Natural killer cell (primary cell): ENCODE data around the gene TBC1D9B. TPM values are rescaled to one million over a fixed set of nuclear protein-coding genes. Genes with fewer than 3 reads are reported as not detected.

Experiments used
- ATAC-seq, 3 donors: fragments of 150-1000 bp in 2 of 3; fragments of 200-7000 bp in 1 of 3; cut with Tn5 transposase; 1 replicate in 1 of 3; 2 replicates in 2 of 3; pipeline ENCODE4 v1.10.0; 2021; ENCODE audit warnings: mild to moderate bottlenecking in 2 of 3, moderate library complexity in 2 of 3
- DNase-seq, 2 donors: peaks; one replicate each; pipeline versions ENCODE4 v3.0.0 to v3.0.0-alpha.2; 2013 to 2021; ENCODE audit warnings: mixed read lengths in 1 of 2
- H3K27ac ChIP-seq: one replicate; pipeline ENCODE4 v1.5.1; 2013; ENCODE audit warnings: mild to moderate bottlenecking, low read length
- H3K27me3 ChIP-seq: one replicate; pipeline ENCODE4 v1.6.1; 2013; ENCODE audit warnings: low read length; ENCODE audit not compliant: control insufficient read depth, insufficient read depth
- H3K36me3 ChIP-seq: one replicate; pipeline ENCODE4 v1.6.1; 2013; ENCODE audit warnings: low read length; ENCODE audit not compliant: control insufficient read depth, insufficient read depth
- H3K4me1 ChIP-seq: one replicate; pipeline ENCODE4 v1.6.1; 2013; ENCODE audit warnings: low read length; ENCODE audit not compliant: control insufficient read depth, insufficient read depth
- H3K4me3 ChIP-seq: one replicate; pipeline ENCODE4 v1.5.1; 2013; ENCODE audit warnings: low read length
- H3K9me3 ChIP-seq: one replicate; pipeline ENCODE4 v1.6.1; 2013; ENCODE audit warnings: low read length; ENCODE audit not compliant: control insufficient read depth, insufficient read depth
- H3K27ac Mint-ChIP-seq, 2 donors: one replicate each; pipeline ENCODE4 v1.8.0; 2022; ENCODE audit warnings: mild to moderate bottlenecking in 2 of 2, mixed read lengths in 2 of 2, moderate library complexity in 1 of 2
- H3K27me3 Mint-ChIP-seq, 2 donors: one replicate each; pipeline ENCODE4 v1.8.0; 2022; ENCODE audit warnings: low read depth in 2 of 2, mixed read lengths in 2 of 2
- H3K36me3 Mint-ChIP-seq: one replicate; pipeline ENCODE4 v1.8.0; 2022; ENCODE audit warnings: mixed read lengths
- H3K4me1 Mint-ChIP-seq, 2 donors: one replicate each; pipeline ENCODE4 v1.8.0; 2022; ENCODE audit warnings: mixed read lengths in 2 of 2
- H3K4me3 Mint-ChIP-seq: one replicate; pipeline ENCODE4 v1.8.0; 2022; ENCODE audit warnings: mild to moderate bottlenecking, moderate library complexity, mixed read lengths
- H3K9me3 Mint-ChIP-seq, 2 donors: one replicate each; pipeline ENCODE4 v1.8.0; 2022; ENCODE audit warnings: mixed read lengths in 2 of 2
- CTCF ChIP-seq: fragments of 200-600 bp; IDR thresholded peaks from one replicate; pipeline ENCODE4 v1.8.0; 2022; ENCODE audit warnings: antibody characterized with exemption
- WGBS: methylation state at CpG from one replicate; pipeline ENCODE4 v1.1.7; 2013; ENCODE audit warnings: missing lambda C conversion rate; ENCODE audit not compliant: insufficient coverage; 5-methylcytosine and 5-hydroxymethylcytosine counted together
- intact Hi-C: fragments of 100-400 bp; cut with micrococcal nuclease; formaldehyde crosslinking; loops from one replicate; pipeline ENCODE4 v1.14.2; 2022
- total RNA-seq, 4 donors: library from RNA; stranded (reverse); fragments of 120-200 nt in 1 of 4; gene quantifications; one replicate each; pipeline versions ENCODE4 v1.2.3 to v1.2.4, GENCODE V29; 2013 to 2022

Gene TBC1D9B
- total RNA-seq, 3 donors from 2014 or later (not counting 1 experiment from before 2014, with no cell fraction given): 102 to 115 (median 113) TPM

GRCh38 chr5:179867079-179867465 lies 40.6 kb downstream of the TBC1D9B start:
- H3K27me3 Mint-ChIP-seq: no peaks in the 10 kb centered on the region
- Histone ChIP-seq H3K27me3 (no peaks in the 10 kb centered on the region), H3K36me3 (peaks cover 24% of the 10 kb centered on the region), H3K9me3 (no peaks in the 10 kb centered on the region), H3K4me1 (no peaks in the 10 kb centered on the region), H3K27ac (no peak overlapping the region), H3K4me3 (no peak overlapping the region)
- ATAC-seq (no peak), DNase-seq (no peak)
- no peaks in the 10 kb centered on the region for H3K36me3 Mint-ChIP-seq
- H3K9me3 Mint-ChIP-seq: no peaks in the 10 kb centered on the region
- intact Hi-C loops: no loop called here
- H3K4me1 Mint-ChIP-seq: no peaks in the 10 kb centered on the region
- TF ChIP-seq CTCF: no peak
- 98% methylated on average over 6 of the region's 6 CpGs for WGBS
- peak overlapping the region in 1 of 2 donors; percentile 71 for H3K27ac Mint-ChIP-seq
- no peak overlapping the region for H3K4me3 Mint-ChIP-seq

GRCh38 chr5:179866241-179867078 lies 41.2 kb downstream of the TBC1D9B start:
- Mint-ChIP-seq H3K4me3 (no peak overlapping the region), H3K27ac (no peak overlapping the region), H3K4me1 (no peaks in the 10 kb centered on the region), H3K36me3 (no peaks in the 10 kb centered on the region), H3K9me3 (no peaks in the 10 kb centered on the region), H3K27me3 (no peaks in the 10 kb centered on the region)
- no peak for ATAC-seq
- WGBS: 91% methylated on average over 21 of the region's 21 CpGs
- intact Hi-C loops: no loop called here
- no peak for DNase-seq
- Histone ChIP-seq H3K27ac (no peak overlapping the region), H3K4me1 (no peaks in the 10 kb centered on the region), H3K4me3 (no peak overlapping the region), H3K36me3 (peaks cover 23% of the 10 kb centered on the region), H3K27me3 (no peaks in the 10 kb centered on the region), H3K9me3 (no peaks in the 10 kb centered on the region)
- no peak for TF ChIP-seq CTCF

GRCh38 chr5:179865491-179866240 lies 42.0 kb downstream of the TBC1D9B start:
- peaks cover 16% of the 10 kb centered on the region for H3K36me3 ChIP-seq
- H3K4me1 Mint-ChIP-seq: no peaks in the 10 kb centered on the region
- no peak for DNase-seq
- H3K27me3 Mint-ChIP-seq: no peaks in the 10 kb centered on the region
- 95% methylated on average over 15 of the region's 15 CpGs for WGBS
- no peak for TF ChIP-seq CTCF
- no peaks in the 10 kb centered on the region for H3K9me3 ChIP-seq
- H3K27ac Mint-ChIP-seq: peak overlapping the region in 1 of 2 donors; percentile 9
- no peak overlapping the region for H3K27ac ChIP-seq
- no peak overlapping the region for H3K4me3 Mint-ChIP-seq
- ATAC-seq: no peak
- intact Hi-C loops: no loop called here
- no peak overlapping the region for H3K4me3 ChIP-seq
- no peaks in the 10 kb centered on the region for H3K27me3 ChIP-seq
- no peaks in the 10 kb centered on the region for H3K9me3 Mint-ChIP-seq
- H3K4me1 ChIP-seq: no peaks in the 10 kb centered on the region
- no peaks in the 10 kb centered on the region for H3K36me3 Mint-ChIP-seq
